ENCODE data around the gene PYGM.
"Not testable (repeated sequence)": the region's sequence is repeated elsewhere in the genome, so short reads cannot be mapped to it uniquely, and the experiment has no call there.

PYGM gene

DNA sequence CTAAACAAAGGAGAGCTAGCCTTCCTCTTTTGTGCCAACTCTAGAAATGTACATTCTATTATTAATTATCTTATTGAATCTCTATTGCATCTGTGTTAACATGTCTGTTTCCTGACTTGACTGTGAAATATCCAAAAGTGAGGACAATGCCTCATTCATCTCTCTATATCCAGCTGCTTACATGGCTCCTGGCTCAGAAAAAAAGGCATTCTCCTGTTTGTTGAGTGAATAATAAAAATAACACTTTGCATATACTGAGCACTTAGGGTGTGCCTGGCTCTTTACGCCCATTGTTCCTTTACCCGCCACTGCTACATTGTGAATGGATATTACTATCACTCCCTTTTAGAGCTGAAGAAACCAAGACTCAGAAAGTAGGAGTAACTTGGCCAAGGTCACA is 56.7 kb downstream of the PYGM start:
- Histone ChIP-seq H3K36me3 (ENCODE audit: control insufficient read depth, insufficient read depth, low read length, severe bottlenecking) (no peaks in the 10 kb centered on the region), H3K4me3 (ENCODE audit: low read length) (no peak overlapping the region), H3K9me3 (ENCODE audit: control insufficient read depth, low read length) (no peaks in the 10 kb centered on the region)

DNA sequence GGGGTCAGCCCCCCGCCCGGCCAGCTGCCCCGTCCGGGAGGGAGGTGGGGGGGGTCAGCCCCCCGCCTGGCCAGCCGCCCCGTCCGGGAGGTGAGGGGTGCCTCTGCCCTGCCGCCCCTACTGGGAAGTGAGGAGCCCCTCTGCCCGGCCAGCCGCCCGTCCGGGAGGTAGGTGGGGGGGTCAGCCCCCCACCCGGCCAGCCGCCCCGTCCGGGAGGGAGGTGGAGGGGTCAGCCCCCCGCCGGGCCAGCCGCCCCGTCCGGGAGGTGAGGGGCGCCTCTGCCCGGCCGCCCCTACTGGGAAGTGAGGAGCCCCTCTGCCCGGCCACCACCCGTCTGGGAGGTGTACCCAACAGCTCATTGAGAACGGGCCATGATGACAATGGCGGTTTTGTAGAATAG is 57.8 kb downstream of the PYGM start:
- not testable (repeated sequence) for H3K9ac ChIP-seq (ENCODE audit: low read length); H3K9me3 ChIP-seq (ENCODE audit: control insufficient read depth, low read length); H3K36me3 ChIP-seq (ENCODE audit: control insufficient read depth, insufficient read depth, low read length, severe bottlenecking); H3K4me3 ChIP-seq (ENCODE audit: low read length); DNase-seq (ENCODE audit: low read depth); H3K4me1 ChIP-seq (ENCODE audit: control insufficient read depth, insufficient read depth, low read length)
- peaks cover 64% of the 10 kb centered on the region for H3K27me3 ChIP-seq (replicated peaks; ENCODE audit: control insufficient read depth, insufficient read depth, low read length)

More for the DNA sequence above, 56.7 kb downstream of the PYGM start:
- no peaks in the 10 kb centered on the region for H3K4me1 ChIP-seq (ENCODE audit: control insufficient read depth, insufficient read depth, low read length)
- peaks cover 65% of the 10 kb centered on the region for H3K27me3 ChIP-seq (replicated peaks; ENCODE audit: control insufficient read depth, insufficient read depth, low read length)
- no peak overlapping the region for H3K9ac ChIP-seq (ENCODE audit: low read length)
- DNase-seq (ENCODE audit: low read depth) = no peak

DNA sequence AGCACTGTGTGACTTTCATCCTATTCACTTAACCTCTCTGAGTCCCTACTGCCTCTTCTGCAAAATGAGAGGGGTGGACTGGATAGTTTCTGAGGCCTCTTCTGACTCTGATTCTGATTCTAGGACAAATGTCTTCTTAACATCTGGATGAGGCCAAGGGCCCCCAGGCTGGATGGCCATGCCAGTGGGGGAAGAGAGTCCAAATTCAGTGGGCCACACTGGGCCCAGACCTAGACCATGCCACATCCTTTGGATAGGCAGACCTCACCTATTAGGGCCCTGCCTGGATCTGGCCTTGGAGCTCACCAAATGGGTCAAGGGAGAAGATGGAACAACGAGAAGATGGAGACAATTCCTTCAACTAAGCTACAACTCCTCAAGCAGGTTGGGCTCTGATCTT is 61.3 kb downstream of the PYGM start:
- no peaks in the 10 kb centered on the region for H3K4me1 ChIP-seq (ENCODE audit: control insufficient read depth, insufficient read depth, low read length)
- peaks cover 71% of the 10 kb centered on the region for H3K27me3 ChIP-seq (replicated peaks; ENCODE audit: control insufficient read depth, insufficient read depth, low read length)
- no peak overlapping the region for H3K9ac ChIP-seq (ENCODE audit: low read length)
- no peaks in the 10 kb centered on the region for H3K9me3 ChIP-seq (ENCODE audit: control insufficient read depth, low read length)
- H3K36me3 ChIP-seq (ENCODE audit: control insufficient read depth, insufficient read depth, low read length, severe bottlenecking) = no peaks in the 10 kb centered on the region
- no peak for DNase-seq (ENCODE audit: low read depth)
- no peak overlapping the region for H3K4me3 ChIP-seq (ENCODE audit: low read length)

DNA sequence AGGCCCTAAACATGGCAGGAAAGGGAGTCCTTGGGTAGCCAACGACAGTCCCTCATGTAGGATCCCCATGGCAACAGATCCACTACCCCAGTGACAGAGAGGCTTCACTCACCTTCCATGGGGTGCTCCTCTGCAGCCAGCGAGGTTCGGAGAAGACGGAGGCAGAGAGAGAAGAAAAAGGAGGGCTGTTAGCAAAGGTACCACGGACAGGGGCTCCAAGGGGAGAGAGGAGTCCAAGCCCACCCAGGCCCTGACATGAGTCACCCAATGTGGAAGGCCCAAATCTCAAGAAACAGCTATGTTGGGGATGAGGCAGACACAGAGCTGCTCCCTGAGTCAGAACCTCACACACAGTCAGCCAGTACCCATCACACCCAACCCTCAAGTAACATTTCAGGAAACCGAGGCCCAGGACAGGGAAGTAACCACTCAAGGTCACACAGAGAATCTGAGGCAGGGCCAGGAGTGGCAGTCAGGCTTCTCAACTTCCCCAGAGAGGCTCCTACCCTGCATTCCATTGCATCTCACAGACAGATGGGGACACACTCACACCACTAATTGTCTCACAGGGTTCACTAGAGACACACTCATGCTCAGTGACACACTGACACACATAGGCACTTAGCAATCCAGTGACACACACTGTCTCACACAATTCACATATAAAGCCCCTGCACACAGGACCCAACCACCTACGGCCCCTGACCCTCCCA is 62.0 kb downstream of the PYGM start:
- DNase-seq (ENCODE audit: low read depth) = no peak
- Histone ChIP-seq H3K27me3 (replicated peaks; ENCODE audit: control insufficient read depth, insufficient read depth, low read length) (peaks cover 72% of the 10 kb centered on the region), H3K9me3 (ENCODE audit: control insufficient read depth, low read length) (no peaks in the 10 kb centered on the region), H3K9ac (ENCODE audit: low read length) (no peak overlapping the region), H3K4me3 (ENCODE audit: low read length) (no peak overlapping the region), H3K36me3 (ENCODE audit: control insufficient read depth, insufficient read depth, low read length, severe bottlenecking) (no peaks in the 10 kb centered on the region), H3K4me1 (ENCODE audit: control insufficient read depth, insufficient read depth, low read length) (no peaks in the 10 kb centered on the region)

Measured in adipocyte (in vitro differentiated cells).